Left renal cortex interstitium (tissue), 4 donors: ENCODE data around the gene RPS29. TPM values are rescaled to one million over a fixed set of nuclear protein-coding genes. Genes with fewer than 3 reads are reported as not detected.
A peak's percentile ranks its signal among the peaks of the same experiment; 100 is the strongest.
"Not testable (repeated sequence)": the region's sequence is repeated elsewhere in the genome, so short reads cannot be mapped to it uniquely, and the experiment has no call there.

Source experiments
- DNase-seq, 4 donors: peaks; one replicate each; pipeline ENCODE4 v3.0.0-alpha.2; 2013; ENCODE audit warnings: low read depth in 4 of 4, low spot score in 2 of 4, missing footprints in 1 of 4
- polyA plus RNA-seq, 4 donors: library from polyadenylated mRNA; unstranded; fragments of 120-200 nt; gene quantifications; one replicate each; pipeline ENCODE4 v1.2.1, GENCODE V29; 2013; ENCODE audit not compliant: insufficient read length in 4 of 4

Gene RPS29
- polyA plus RNA-seq, 4 donors, result 1,301 to 2,136 (median 1,626) TPM

DNA sequence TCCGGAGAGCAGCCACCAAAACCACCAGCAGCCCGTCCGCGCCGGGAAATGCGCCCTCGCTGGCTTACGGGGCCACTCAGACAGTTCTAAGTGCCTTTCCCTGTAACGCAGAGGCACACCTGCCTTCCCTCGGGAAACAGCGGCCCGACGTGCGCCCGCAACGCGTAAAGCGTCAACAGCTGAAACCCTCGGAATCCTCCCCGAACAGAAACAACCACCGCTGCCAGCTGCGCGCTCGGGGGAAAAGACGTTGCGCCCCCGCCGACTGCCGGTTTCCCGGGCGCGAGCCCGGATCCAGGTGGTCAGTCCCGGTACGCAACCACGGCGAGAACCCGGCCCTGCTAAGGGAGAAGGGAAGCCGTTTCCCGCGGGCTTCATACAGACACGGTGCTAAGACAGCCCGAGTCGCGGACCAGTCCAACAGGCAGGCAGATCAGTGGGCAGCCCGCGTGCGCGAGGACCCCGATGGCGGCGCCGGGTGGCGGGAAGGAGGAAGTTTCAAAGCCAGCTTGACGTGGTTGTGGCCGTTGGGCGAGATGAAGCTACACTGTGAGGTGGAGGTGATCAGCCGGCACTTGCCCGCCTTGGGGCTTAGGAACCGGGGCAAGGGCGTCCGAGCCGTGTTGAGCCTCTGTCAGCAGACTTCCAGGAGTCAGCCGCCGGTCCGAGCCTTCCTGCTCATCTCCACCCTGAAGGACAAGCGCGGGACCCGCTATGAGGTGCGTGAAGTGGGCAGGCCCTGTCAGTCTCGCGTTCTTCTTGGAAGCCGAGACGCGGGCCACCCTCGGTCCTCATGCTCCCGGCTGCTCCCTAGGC, 12.5 kb upstream of the RPS29 start, which contains the start of gene LRR1:
TSS of gene LRR1 (plus strand) at position 456 of the 816 bp plus-strand sequence. CDS start at position 537, 81 bp downstream.
- peak; percentile 79 to 91 (median 80) for DNase-seq

DNA sequence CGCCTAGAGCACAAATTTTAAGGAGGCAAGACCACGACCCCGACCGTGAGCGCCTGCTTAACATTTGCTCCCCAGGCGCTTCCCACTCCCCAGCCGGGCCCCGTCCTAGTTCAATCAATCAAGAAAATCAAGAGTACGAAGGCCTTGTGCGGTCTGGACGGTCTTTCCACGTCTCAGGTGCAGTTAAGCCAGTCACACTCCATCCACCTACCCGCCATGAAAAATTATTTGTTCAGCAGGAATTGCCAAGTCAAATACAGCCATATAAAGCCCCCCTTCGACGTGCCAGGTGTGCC, 12.0 kb upstream of the RPS29 start:
- no peak for DNase-seq

- DNase-seq, result no peak
Observed at GRCh38 chr14:49594347-49595091, 8.3 kb upstream of the RPS29 start.

DNA sequence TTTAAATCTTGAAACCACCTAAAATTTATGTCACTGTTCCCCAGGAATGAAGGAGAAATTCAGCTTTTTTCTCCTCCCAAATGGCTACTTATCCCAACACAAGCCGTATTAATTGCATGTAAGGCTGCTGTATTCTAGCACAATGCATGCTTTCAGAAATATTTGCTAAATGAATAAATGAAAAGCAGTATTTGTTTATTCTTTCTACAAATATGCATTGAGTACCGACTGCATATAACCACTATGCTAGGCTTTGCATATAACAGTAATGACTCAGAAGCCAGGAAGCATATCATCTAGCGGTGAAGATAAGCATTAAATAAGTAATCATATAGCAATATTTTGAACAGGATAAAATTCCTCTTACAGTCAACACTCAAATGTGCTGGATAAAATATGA, 6.8 kb upstream of the RPS29 start:
- DNase-seq, result no peak

DNA sequence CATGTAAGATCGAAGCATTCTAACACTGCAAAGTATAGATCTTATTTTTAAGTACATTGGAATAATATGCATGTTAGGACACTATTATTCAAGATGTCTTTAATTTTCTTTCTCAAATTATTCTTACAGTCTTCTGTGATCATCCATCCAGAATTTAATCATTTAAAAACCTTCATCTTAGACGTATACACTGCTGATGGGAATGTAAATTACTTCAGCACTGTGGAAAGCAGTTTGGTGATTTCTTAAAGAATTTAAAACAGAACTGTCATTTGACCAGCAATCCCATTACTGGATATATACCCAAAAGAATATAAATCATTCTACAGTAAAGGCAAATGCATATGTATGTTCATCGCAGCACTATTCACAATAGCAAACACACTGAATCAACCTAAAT, 3.2 kb upstream of the RPS29 start:
- DNase-seq, result no peak

GRCh38 chr14:49586673-49587460, 687 bp upstream of the RPS29 start:
- peak; percentile 42 to 72 (median 59) for DNase-seq

GRCh38 chr14:49584981-49585640, 1.1 kb downstream of the RPS29 start:
- DNase-seq, result not testable (repeated sequence)

- no peak for DNase-seq
Observed at GRCh38 chr14:49584058-49584457, 2.1 kb downstream of the RPS29 start.

- no peak for DNase-seq
Observed at GRCh38 chr14:49583629-49584028, 2.6 kb downstream of the RPS29 start.

- DNase-seq, result no peak
Observed at GRCh38 chr14:49582113-49582977, 3.8 kb downstream of the RPS29 start.

DNA sequence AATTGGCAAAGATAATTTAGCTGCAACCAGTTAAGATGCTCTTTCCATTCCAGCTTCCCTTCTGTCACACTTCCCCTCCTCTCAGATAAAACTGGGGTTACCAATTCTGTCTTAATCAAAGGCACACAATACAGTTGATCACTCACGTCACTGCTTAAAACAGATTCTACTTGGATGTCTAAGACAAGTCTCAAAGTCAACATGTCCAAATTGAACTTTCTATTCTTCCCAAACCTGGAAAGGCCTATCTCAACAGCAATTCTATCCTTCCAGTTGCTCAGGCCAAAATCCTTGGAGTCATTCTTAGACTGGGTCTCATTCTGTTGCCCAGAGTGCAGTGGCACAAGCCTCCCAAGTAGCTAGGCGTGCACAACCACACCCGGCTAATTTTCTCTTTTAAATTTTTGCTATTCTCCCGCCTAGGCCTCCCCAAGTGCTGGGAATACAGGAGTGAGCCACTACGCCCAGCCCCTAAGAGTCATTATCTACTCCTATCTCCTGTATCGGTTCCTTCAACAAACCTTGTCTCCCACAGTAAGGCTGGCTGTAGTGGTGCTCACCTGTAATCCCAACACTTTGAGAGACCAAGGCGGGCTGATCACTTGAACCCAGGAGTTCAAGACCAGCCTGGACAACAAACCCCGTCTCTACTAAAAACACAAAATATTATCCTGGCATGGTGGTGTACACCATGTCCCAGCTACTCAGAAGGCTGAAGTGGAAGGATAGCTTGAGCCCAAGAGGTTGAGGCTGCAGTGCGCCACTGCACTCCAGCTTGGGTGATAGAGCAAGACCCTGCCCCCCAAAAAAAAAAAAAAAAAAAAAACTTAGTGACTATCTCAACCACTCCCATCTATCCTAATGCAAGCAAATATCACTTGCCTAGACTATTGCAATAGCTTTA, 4.7 kb downstream of the RPS29 start:
- no peak for DNase-seq

DNA sequence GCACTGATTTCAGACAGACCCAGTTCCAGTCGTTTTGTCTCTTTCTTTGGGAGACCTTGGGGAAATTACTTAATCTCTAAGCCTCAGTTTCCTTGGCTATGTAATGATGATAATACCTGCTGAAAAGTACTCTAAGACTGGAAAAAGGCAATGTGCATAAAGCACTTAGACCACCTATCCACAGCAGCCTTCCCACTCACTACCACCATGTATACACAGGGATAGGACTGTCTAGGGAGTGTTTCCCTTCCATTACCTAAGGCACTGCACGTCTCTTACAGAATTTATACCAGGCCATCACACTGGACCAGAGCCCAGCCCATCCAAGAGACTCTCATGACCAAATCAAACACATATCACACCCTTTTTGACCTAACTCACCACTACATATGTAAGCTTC, 6.3 kb downstream of the RPS29 start:
- no peak for DNase-seq

GRCh38 chr14:49578141-49578540, 8.0 kb downstream of the RPS29 start:
- DNase-seq, result no peak

DNA sequence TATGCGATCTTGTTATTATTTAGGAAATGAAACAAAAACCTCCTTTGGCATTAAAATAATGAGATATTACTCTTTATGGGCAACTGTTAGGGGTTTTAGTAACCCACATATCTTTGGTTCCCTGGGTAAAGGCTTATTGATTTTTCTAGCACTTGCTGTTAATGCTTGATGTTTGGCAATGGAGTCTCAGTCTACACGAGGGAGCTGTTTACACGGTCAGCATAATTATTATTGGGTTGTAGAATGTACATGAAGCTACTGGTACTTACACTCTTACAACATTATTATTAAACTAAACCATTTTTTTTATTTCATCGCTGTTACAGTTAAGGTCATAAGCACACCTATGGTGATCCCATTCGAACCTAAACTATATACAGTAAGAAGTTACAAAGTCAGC, 12.1 kb downstream of the RPS29 start:
- DNase-seq, result no peak

GRCh38 chr14:49569281-49569680, 16.9 kb downstream of the RPS29 start:
- DNase-seq, result no peak

DNA sequence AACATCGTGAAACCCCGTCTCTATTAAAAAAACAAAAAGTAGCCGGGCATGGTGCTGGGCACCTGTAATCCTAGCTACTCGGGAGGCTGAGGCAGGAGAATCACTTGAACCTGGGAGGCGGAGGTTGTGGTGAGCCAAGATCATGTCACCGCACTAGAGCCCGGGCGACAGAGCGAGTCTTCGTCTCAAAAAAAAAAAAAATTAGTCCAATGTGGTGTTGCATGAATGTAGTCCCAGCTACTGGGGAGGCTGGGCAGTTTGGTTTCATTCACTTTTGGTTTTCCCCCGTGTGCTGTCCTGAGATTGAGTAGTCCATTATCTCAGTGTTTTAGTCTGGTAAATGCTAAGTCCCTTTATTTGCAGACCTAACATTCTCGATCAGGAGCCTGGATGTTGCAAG, 19.5 kb downstream of the RPS29 start:
- no peak for DNase-seq

DNA sequence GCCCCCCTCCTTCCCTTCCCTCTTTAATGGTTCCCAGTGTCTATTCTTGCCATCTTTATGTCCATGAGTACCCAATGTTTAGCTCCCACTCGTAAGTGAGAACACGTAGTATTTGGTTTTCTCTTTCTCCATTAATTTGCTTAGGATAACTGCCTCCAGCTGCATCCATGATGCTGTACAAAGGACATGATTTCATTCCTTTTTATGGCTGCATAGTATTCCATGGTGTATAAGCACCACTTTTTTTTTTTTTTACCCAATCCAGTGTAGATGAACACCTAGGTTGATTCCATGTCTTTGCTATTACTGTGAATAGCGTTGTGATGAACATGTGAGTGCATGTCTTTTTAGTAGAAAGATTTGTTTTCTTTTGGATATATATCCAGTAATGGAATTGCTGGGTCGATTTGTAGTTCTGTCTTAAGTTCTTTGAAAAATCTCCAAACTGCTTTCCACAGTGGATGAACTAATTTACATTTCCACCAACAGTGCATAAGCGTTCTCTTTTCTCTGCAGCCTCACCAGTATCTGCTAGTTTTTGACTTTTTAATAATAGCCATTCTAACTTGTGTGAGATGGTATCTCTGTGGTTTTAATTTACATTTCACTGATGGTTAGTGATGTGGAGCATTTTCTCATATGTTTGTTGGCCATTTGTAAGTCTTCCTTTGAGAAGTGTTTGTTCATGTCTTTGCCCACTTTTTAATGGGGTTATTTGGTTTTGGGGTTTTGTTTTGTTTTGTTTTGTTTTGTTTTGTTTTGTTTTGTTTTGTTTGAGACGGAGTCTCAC, 26.0 kb downstream of the RPS29 start:
- no peak for DNase-seq

DNA sequence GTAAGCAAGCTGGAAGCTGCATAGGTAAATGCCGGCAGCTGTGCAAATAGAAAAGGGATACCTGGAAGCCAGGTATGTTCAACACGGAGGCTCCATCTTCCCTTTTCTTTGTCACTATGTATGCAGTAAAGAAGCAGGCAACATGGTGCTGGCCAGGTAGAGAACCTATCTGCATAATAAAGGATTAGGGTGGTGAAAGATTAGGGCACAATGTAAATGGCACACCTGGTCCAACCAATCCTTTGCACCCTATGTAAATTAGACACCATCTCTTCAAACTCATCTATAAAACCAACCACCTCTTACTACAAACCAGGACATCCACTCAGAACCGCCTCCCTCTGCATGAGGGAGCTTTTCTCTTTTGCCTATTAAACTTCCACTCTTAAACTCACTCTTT, 32.3 kb downstream of the RPS29 start:
- no peak for DNase-seq
